ENCODE results near the gene FRAT2.
A peak's percentile ranks its signal among the peaks of the same experiment; 100 is the strongest.

Gene FRAT2, protein sequence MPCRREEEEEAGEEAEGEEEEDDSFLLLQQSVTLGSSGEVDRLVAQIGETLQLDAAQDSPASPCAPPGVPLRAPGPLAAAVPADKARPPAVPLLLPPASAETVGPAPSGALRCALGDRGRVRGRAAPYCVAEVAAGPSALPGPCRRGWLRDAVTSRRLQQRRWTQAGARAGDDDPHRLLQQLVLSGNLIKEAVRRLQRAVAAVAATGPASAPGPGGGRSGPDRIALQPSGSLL

DNA sequence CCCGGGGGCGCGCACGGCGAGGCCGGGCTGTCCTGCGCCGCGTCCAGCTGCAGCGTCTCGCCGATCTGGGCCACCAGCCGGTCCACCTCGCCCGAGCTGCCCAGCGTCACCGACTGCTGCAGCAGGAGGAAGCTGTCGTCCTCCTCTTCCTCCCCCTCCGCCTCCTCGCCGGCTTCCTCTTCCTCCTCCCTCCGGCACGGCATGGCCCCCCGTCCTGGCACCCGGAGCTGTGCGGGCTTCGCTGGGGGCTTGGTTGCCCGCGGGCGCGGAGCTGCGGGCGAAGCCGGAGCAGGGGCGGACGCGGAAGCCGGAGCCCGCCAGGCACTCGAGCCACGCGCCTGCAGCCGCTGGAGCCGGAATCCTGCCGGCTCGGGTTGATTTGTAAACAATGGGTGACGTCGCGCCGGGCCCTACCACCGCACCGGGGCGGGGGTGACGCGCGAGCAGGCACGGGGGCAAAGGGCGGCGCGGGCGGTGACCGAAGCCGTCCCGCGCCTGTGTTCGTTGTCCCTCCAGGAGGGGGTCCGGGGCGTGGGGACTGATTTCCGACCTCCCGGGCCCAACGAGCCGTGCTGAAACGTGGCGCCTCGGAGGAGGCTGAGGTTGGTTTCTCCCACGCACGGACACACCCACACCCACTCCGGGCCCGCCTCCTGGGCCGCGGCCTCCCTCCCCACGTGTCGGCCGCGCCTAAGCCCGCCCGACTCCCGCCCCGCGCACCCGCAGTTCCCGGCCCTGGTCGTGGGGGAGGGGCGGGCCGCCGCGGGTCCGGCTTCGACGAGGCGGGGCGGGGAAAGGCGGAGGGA is at the start of gene FRAT2:
Gene FRAT2 (minus strand): TSS at position 360 of the 806 bp plus-strand sequence. CDS start 157 bp downstream, at position 203.
- H3K36me3 ChIP-seq (ENCODE audit: control insufficient read depth, insufficient read depth, low read length), result no peaks in the 10 kb centered on the region
- peak within 1 kb of the TSS; percentile 95 for H3K27ac ChIP-seq (ENCODE audit: low read depth, low read length)
- H3K27me3 ChIP-seq (ENCODE audit: control insufficient read depth, insufficient read depth, low read length), result no peaks in the 10 kb centered on the region
- peak within 1 kb of the TSS; percentile 81 for H3K9ac ChIP-seq (ENCODE audit: low read length)
- H3K4me3 ChIP-seq (ENCODE audit: low read length), result peak within 1 kb of the TSS; percentile 89
- H3K4me1 ChIP-seq (ENCODE audit: control insufficient read depth, insufficient read depth, low read length), result peaks cover 6% of the 10 kb centered on the region

DNA sequence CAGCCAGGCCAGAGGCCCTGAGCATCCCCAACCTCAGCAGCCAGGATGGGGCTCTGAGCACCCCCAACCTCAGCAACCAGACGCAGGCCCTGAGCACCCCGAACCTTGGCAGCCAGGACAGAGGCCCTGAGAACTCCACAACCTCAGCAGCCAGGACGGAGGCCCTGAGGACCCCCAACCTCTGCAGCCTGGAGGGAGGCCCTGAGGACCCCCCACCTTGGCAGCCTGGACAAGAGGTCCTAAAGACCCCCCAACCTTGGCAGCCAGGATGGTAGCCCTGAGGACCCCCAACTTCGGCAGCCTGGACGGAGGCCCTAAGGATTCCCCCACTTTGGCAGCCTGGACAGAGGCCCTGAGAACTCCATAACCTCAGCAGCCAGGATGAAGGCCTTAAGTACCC is 49.6 kb upstream of the FRAT2 start:
- Histone ChIP-seq H3K4me3 (ENCODE audit: low read length) (no peak overlapping the region), H3K9ac (ENCODE audit: low read length) (no peak overlapping the region), H3K4me1 (ENCODE audit: control insufficient read depth, insufficient read depth, low read length) (no peaks in the 10 kb centered on the region), H3K27ac (ENCODE audit: low read depth, low read length) (no peak overlapping the region), H3K27me3 (ENCODE audit: control insufficient read depth, insufficient read depth, low read length) (no peaks in the 10 kb centered on the region), H3K36me3 (ENCODE audit: control insufficient read depth, insufficient read depth, low read length) (peaks cover 12% of the 10 kb centered on the region)

DNA sequence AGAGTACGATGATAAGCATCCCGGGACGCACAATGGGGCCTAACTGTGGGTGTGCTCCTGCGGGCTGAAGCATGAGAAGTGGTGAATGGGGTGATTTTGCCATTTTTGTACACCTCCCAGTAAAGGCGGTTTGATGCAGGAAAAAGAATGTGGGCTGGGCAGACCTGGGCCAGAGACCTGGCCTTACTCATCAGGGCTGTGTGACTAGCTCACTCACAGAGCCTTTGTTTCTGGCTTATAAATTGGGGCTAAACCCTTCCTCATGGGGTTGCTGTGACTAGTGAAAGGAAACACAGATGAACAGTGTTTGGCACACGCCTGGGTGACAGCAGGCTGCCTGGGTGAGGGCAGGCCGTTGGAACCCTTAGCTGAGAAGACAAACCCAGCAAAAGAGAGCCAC is 48.6 kb upstream of the FRAT2 start:
- Histone ChIP-seq H3K27me3 (ENCODE audit: control insufficient read depth, insufficient read depth, low read length) (no peaks in the 10 kb centered on the region), H3K36me3 (ENCODE audit: control insufficient read depth, insufficient read depth, low read length) (peaks cover 11% of the 10 kb centered on the region), H3K9ac (ENCODE audit: low read length) (no peak overlapping the region), H3K4me1 (ENCODE audit: control insufficient read depth, insufficient read depth, low read length) (no peaks in the 10 kb centered on the region), H3K27ac (ENCODE audit: low read depth, low read length) (no peak overlapping the region), H3K4me3 (ENCODE audit: low read length) (no peak overlapping the region)

DNA sequence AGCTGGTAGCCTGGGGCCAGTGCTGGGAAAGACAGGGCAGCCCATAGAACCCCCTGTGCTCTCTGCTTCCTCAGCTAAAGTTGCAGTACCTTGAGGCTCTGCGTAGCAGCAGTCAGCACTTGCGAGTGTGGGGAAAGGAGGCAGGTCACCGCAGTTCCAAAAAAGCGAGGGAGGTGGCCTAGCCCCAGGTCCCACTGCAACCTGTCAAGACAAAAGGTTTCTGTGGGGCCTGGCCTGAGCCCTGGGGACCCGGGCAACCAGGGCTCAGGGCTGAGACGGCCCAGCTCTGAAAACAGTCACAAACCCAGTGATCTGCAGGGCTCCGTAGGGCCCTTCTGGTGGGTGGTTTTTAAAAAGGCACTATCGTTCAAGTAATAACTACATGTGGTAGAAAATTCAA is 47.1 kb upstream of the FRAT2 start:
- Histone ChIP-seq H3K27me3 (ENCODE audit: control insufficient read depth, insufficient read depth, low read length) (no peaks in the 10 kb centered on the region), H3K9ac (ENCODE audit: low read length) (no peak overlapping the region), H3K4me3 (ENCODE audit: low read length) (no peak overlapping the region), H3K27ac (ENCODE audit: low read depth, low read length) (no peak overlapping the region), H3K36me3 (ENCODE audit: control insufficient read depth, insufficient read depth, low read length) (peaks cover 8% of the 10 kb centered on the region), H3K4me1 (ENCODE audit: control insufficient read depth, insufficient read depth, low read length) (no peaks in the 10 kb centered on the region)

DNA sequence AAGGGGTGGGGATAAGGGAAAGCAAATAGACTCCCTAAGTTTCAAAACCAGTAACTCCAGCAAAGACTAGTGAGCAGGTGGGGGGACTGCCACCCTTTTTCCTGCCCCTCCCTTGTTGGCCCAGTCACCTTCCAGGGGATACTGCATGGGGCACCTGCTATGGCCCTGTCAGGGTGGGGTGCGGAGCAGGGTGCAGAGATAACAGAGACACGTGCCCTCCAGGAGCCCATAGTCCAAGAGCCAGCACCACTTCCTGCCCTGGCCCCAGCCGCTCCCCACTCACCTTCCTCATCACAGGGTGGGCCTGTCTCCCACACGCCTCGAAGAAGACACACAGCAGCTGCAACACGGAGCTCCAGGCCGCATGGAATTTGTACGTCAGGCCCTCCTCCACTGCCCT is 46.0 kb upstream of the FRAT2 start:
- Histone ChIP-seq H3K4me1 (ENCODE audit: control insufficient read depth, insufficient read depth, low read length) (no peaks in the 10 kb centered on the region), H3K36me3 (ENCODE audit: control insufficient read depth, insufficient read depth, low read length) (peaks cover 8% of the 10 kb centered on the region), H3K27me3 (ENCODE audit: control insufficient read depth, insufficient read depth, low read length) (no peaks in the 10 kb centered on the region), H3K27ac (ENCODE audit: low read depth, low read length) (no peak overlapping the region), H3K4me3 (ENCODE audit: low read length) (no peak overlapping the region), H3K9ac (ENCODE audit: low read length) (no peak overlapping the region)

DNA sequence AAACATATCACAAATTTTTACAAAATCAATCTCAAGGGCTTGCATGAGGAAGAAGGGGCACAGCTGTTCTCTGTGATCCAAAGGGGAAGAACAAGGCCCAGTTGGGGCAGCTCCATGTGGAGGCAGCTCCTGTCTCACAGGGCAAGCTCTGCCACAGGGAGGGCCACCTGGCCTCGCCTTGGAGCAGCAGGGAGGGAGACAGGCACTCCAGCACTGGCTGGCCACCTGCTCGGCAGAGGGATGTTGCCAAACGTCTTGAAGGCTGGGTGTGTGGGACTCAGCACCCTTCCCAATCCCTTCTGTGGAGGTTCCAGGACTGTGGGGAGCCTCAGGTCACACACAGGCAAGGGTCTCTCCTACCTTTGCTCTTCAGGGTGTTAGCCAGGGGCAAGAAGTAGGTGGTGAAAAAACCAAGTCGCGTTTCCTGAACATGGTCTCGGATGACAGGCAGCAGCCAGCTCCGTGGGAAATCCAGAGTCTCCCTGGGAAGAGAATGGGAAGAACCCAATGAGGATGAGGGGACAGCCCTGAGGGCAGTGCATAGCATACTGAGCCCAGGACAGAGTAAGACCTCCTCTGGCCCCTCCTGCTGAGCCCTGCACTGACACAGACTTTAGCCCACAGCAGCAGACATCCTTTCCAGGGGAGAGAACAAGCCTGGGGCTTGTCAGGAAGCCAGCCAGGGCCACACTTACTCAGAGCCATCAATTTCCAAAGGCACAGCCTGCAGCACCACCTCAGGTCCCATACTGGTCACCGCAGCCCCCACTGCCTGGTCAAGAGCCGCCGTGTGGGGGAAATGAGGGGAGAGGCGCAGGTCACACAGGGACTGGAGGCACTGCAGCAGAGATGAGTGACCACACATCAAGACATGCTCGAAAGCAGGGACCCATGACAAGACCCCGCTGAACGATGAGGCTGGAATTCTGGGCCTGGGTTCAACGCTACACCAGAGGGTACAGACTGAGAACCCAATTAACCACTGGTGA is 44.7 kb upstream of the FRAT2 start:
- Histone ChIP-seq H3K27ac (ENCODE audit: low read depth, low read length) (no peak overlapping the region), H3K27me3 (ENCODE audit: control insufficient read depth, insufficient read depth, low read length) (no peaks in the 10 kb centered on the region), H3K9ac (ENCODE audit: low read length) (no peak overlapping the region), H3K4me3 (ENCODE audit: low read length) (no peak overlapping the region), H3K4me1 (ENCODE audit: control insufficient read depth, insufficient read depth, low read length) (no peaks in the 10 kb centered on the region), H3K36me3 (ENCODE audit: control insufficient read depth, insufficient read depth, low read length) (peaks cover 10% of the 10 kb centered on the region)

DNA sequence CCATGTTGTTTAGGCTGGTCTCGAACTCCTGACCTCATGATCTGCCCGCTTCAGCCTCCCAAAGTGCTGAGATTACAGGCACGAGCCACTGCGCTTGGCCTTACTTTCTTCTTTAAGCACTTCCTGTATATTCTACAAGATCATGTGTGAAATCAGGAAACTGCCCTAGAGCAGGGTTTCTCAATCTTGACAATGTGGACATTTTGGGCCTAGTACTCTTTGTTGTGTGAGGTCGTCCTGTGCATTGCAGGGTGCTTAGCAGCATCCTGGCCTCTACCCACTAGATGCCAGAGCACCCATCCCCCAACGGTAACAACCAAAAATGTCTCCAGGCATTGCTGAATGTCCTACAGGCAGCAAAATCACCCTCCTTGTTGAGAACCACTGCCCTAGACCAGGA is 41.9 kb upstream of the FRAT2 start:
- no peak overlapping the region for H3K9ac ChIP-seq (ENCODE audit: low read length)

DNA sequence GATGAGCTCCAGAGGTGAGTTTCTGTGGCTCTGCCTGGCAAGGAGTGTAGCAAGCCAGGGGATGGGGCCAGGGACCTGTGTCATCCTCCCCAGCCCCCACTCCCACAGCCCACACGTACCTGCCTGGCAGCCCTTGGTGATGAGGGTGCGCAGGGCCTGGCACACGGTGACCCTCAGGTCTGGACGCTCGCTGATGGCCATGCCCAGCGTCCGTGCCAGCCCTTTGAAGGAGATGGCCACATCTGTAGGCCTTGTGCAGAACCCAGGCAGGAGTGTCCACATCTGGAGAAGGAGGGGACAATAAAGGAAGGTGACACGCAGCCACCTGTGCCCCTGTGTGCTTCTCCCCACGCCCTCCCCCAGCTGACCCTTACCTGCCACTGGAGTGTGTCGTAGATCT is 38.9 kb upstream of the FRAT2 start:
- no peak overlapping the region for H3K27ac ChIP-seq (ENCODE audit: low read depth, low read length)
- H3K36me3 ChIP-seq (ENCODE audit: control insufficient read depth, insufficient read depth, low read length), result peaks cover 26% of the 10 kb centered on the region
- no peak overlapping the region for H3K9ac ChIP-seq (ENCODE audit: low read length)
- H3K27me3 ChIP-seq (ENCODE audit: control insufficient read depth, insufficient read depth, low read length), result no peaks in the 10 kb centered on the region
- H3K4me3 ChIP-seq (ENCODE audit: low read length), result no peak overlapping the region
- no peaks in the 10 kb centered on the region for H3K4me1 ChIP-seq (ENCODE audit: control insufficient read depth, insufficient read depth, low read length)

More for the DNA sequence above, 41.9 kb upstream of the FRAT2 start:
- Histone ChIP-seq H3K36me3 (ENCODE audit: control insufficient read depth, insufficient read depth, low read length) (peaks cover 26% of the 10 kb centered on the region), H3K4me1 (ENCODE audit: control insufficient read depth, insufficient read depth, low read length) (no peaks in the 10 kb centered on the region), H3K27ac (ENCODE audit: low read depth, low read length) (no peak overlapping the region), H3K27me3 (ENCODE audit: control insufficient read depth, insufficient read depth, low read length) (no peaks in the 10 kb centered on the region), H3K4me3 (ENCODE audit: low read length) (no peak overlapping the region)

DNA sequence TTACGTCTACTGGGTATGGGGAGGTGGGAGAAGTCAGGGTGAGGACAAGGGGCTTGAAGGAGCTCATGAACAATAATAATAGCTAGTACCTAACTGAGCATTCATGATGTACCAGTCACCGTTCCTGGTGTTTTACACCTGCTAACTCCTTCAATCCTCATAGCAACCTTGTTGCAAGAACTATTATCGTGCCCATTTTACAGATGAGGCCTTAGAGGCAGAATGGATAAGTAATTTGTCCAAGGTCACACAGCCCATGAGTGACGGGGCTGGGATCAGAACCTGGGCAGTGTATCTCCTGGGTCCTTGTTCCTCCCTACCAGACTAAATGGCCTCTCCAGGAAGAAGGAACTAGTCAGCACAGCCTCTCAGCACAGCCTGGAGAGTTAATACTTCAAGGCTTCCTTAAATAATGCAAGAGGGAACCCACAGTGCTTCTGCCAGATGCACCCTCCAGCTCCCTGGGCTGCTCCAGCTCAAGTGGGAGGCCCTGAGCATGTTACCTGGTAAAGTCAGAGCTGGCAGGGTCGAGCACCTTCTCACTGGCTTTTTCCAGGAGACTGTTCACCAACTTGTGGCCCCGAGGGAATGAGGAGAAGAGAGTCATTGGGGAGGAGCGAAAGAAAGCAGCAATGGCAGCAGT is 37.8 kb upstream of the FRAT2 start:
- Histone ChIP-seq H3K4me1 (ENCODE audit: control insufficient read depth, insufficient read depth, low read length) (no peaks in the 10 kb centered on the region), H3K27ac (ENCODE audit: low read depth, low read length) (no peak overlapping the region), H3K9ac (ENCODE audit: low read length) (no peak overlapping the region), H3K4me3 (ENCODE audit: low read length) (no peak overlapping the region), H3K27me3 (ENCODE audit: control insufficient read depth, insufficient read depth, low read length) (no peaks in the 10 kb centered on the region), H3K36me3 (ENCODE audit: control insufficient read depth, insufficient read depth, low read length) (peaks cover 26% of the 10 kb centered on the region)

DNA sequence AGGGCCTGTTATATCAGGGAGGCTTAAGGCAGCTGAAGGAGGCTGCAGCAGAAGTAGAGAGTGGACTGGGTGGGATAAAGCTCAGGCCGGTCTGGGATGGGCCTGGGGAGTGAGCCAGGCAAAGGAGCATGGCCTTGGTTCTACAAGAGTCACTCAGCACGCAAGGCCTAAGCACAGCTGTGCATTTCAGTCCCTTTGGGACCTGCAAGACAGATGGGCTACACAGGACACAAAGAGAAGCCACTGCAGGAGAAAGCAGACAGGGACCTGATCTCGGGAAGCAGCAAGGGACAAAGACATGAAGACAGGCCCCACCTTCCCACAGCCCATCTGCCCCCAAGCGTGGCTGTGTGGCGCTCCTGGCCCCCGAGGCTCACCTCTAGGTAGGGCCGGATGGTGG is 37.2 kb upstream of the FRAT2 start:
- H3K4me1 ChIP-seq (ENCODE audit: control insufficient read depth, insufficient read depth, low read length), result no peaks in the 10 kb centered on the region
- H3K27ac ChIP-seq (ENCODE audit: low read depth, low read length), result no peak overlapping the region
- no peak overlapping the region for H3K9ac ChIP-seq (ENCODE audit: low read length)
- H3K36me3 ChIP-seq (ENCODE audit: control insufficient read depth, insufficient read depth, low read length), result peaks cover 26% of the 10 kb centered on the region
- no peak overlapping the region for H3K4me3 ChIP-seq (ENCODE audit: low read length)
- H3K27me3 ChIP-seq (ENCODE audit: control insufficient read depth, insufficient read depth, low read length), result no peaks in the 10 kb centered on the region

DNA sequence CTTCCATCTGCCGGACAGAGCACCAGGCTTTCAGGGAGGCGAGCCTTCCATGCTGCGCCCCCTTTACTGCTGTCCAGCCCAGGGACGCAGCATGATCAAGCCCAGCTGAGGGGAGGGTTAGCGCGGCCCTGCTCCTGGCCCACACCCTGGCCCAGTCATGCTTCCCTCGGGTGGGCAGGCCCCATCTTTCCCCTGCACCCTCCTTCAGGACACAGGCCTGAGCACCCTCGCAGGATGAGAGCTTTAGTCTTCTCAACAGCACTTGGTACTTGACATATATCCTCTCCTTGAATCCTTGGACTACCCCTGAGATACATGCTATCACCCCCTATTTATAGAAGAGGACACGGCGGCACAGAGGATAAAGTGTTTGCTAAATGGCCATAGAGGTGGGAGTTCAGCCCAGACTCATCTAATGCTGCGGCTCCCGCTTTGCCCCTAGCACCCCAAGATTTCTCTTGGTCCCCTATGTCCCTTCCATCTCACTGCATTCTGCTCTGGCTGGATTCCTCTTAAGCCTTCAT is 32.7 kb upstream of the FRAT2 start:
- H3K27me3 ChIP-seq (ENCODE audit: control insufficient read depth, insufficient read depth, low read length), result no peaks in the 10 kb centered on the region
- no peak overlapping the region for H3K27ac ChIP-seq (ENCODE audit: low read depth, low read length)
- no peak overlapping the region for H3K9ac ChIP-seq (ENCODE audit: low read length)
- H3K36me3 ChIP-seq (ENCODE audit: control insufficient read depth, insufficient read depth, low read length), result peaks cover 16% of the 10 kb centered on the region
- H3K4me3 ChIP-seq (ENCODE audit: low read length), result no peak overlapping the region
- no peaks in the 10 kb centered on the region for H3K4me1 ChIP-seq (ENCODE audit: control insufficient read depth, insufficient read depth, low read length)
